NB4 (cell line): ENCODE measurements around the gene PCSK5.
"Not testable (repeated sequence)": the region's sequence is repeated elsewhere in the genome, so short reads cannot be mapped to it uniquely, and the experiment has no call there.

Experiments
- DNase-seq: peaks from one replicate; pipeline ENCODE4 v3.0.0; 2010; ENCODE audit warnings: low read depth
- H3K4me3 ChIP-seq: one replicate; pipeline ENCODE4 v1.5.1; 2011; ENCODE audit warnings: mild to moderate bottlenecking, low read depth, low read length, moderate library complexity
- CTCF ChIP-seq: IDR thresholded peaks from one replicate; pipeline ENCODE4 v1.5.1; 2012; ENCODE audit warnings: low read depth, low read length
- MAX ChIP-seq: IDR thresholded peaks from 2 replicates; pipeline ENCODE4 v1.6.1; 2011; ENCODE audit warnings: low read depth, low read length
- MYC ChIP-seq: IDR thresholded peaks from 2 replicates; pipeline ENCODE4 v1.6.1; 2011; ENCODE audit warnings: low read depth, low read length
- POLR2A ChIP-seq: IDR thresholded peaks from 2 replicates; pipeline ENCODE4 v1.6.1; 2011; ENCODE audit warnings: mild to moderate bottlenecking; ENCODE audit not compliant: insufficient read length; ENCODE audit errors: extremely low read depth

PCSK5 gene

GRCh38 chr9:76310991-76311390 is 420.5 kb downstream of the PCSK5 start:
- no peak overlapping the region for H3K4me3 ChIP-seq
- no peak for DNase-seq
- no peak for TF ChIP-seq POLR2A
- TF ChIP-seq MAX = no peak
- no peak for TF ChIP-seq MYC
- TF ChIP-seq CTCF = no peak

- no peak for TF ChIP-seq MAX
- TF ChIP-seq MYC = no peak
- no peak for DNase-seq
- no peak overlapping the region for H3K4me3 ChIP-seq
These were observed 421.1 kb downstream of the PCSK5 start for GRCh38 chr9:76311537-76311936.

- no peak overlapping the region for H3K4me3 ChIP-seq
- TF ChIP-seq MYC (no peak), MAX (no peak), CTCF (no peak), POLR2A (no peak)
- DNase-seq = no peak
These were observed 423.3 kb downstream of the PCSK5 start for GRCh38 chr9:76313771-76314170.

- no peak for TF ChIP-seq CTCF
- TF ChIP-seq MAX = no peak
- no peak for TF ChIP-seq POLR2A
- no peak for TF ChIP-seq MYC
- DNase-seq = no peak
- no peak overlapping the region for H3K4me3 ChIP-seq
These were observed 423.8 kb downstream of the PCSK5 start for GRCh38 chr9:76314321-76314720.

- no peak for DNase-seq
These were observed 425.6 kb downstream of the PCSK5 start for GRCh38 chr9:76316069-76316468.

GRCh38 chr9:76319466-76319865 is 429.0 kb downstream of the PCSK5 start:
- not testable (repeated sequence) for DNase-seq, H3K4me3 ChIP-seq

More at GRCh38 chr9:76316069-76316468, 425.6 kb downstream of the PCSK5 start:
- no peak for TF ChIP-seq MYC
- TF ChIP-seq CTCF = no peak
- TF ChIP-seq POLR2A = no peak
- TF ChIP-seq MAX = no peak
- H3K4me3 ChIP-seq = no peak overlapping the region

GRCh38 chr9:76321195-76321828 is 430.8 kb downstream of the PCSK5 start:
- DNase-seq = no peak
- TF ChIP-seq MAX = no peak
- no peak for TF ChIP-seq MYC
- TF ChIP-seq POLR2A = no peak
- TF ChIP-seq CTCF = no peak

More at GRCh38 chr9:76321195-76321828, 430.8 kb downstream of the PCSK5 start:
- H3K4me3 ChIP-seq = no peak overlapping the region
